ENCODE results near the gene CFDP1. TPM values are rescaled to one million over a fixed set of nuclear protein-coding genes. Genes with fewer than 3 reads are reported as not detected.

The CFDP1 gene
- total RNA-seq, 2 donors from 2014 or later = 29.1 to 49.5 TPM

DNA sequence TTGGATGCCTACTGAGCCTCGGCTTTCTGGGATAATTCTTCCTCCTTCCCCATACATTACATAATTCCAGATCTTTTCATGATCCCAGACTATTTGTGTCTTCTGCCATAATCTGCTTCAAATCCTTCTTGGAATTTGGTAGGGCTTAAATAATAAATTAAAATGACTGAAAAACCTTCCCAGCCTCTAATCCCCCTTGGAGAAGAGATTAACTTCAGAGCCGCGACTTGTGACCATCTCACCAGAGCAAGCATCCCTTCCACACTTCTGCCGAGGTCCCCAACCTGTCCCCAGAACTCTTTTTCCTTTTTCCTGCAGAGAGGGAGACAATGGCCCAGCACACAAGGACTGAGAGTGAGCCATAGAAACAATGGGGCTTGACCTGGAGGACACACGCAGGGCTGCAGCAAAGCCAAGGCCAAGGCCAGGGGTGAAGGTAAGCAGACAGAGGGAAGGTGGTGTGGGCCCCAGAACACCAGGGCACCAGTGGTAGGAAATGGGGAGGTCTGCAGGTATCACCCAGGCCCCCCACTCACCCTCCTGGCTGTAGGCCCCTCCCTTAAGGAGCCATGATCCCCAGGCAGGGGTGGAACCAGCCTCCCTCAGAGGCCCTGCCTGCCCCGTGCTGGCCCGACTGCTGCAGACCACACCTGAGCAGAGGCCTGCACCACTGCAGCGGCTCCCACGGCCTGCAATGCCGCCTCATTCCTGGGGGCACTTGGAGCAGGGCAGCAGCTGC is 172.3 kb downstream of the CFDP1 start:
- ATAC-seq = peak in 1 of 2 donors; percentile 8
- H3K27ac Mint-ChIP-seq = no peak overlapping the region
- peaks cover 33 to 46% of the 10 kb centered on the region in 2 donors for H3K27me3 Mint-ChIP-seq
- DNase-seq (ENCODE audit: low spot score) = no peak
- H3K4me1 Mint-ChIP-seq (ENCODE audit: low read depth in 2 of 2) = no peaks in the 10 kb centered on the region
- no peaks in the 10 kb centered on the region for H3K36me3 Mint-ChIP-seq
- H3K9me3 Mint-ChIP-seq = no peaks in the 10 kb centered on the region
- no peak overlapping the region for H3K4me3 Mint-ChIP-seq

DNA sequence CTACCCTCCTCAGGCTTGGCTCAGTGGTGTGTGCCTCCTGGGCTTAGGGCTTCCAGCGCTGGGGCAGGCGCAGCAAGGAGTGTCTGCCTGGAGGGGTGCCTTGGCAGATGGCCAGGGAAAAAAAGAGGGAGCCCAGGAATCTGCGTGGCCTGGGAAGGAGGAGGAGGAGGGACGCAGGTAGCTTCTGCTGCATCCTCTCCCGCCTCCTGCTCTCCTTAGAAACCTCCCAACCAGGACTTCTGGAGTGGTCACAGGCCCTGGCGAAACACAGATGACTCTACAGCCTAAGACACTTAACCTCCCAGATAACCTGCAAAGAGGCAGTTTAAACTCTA is 174.5 kb downstream of the CFDP1 start:
- H3K9me3 Mint-ChIP-seq = no peaks in the 10 kb centered on the region
- H3K36me3 Mint-ChIP-seq = no peaks in the 10 kb centered on the region
- H3K4me3 Mint-ChIP-seq = no peak overlapping the region
- no peak for ATAC-seq
- H3K27me3 Mint-ChIP-seq = peaks cover 32 to 44% of the 10 kb centered on the region in 2 donors
- no peaks in the 10 kb centered on the region for H3K4me1 Mint-ChIP-seq (ENCODE audit: low read depth in 2 of 2)
- H3K27ac Mint-ChIP-seq = no peak overlapping the region
- no peak for DNase-seq (ENCODE audit: low spot score)

DNA sequence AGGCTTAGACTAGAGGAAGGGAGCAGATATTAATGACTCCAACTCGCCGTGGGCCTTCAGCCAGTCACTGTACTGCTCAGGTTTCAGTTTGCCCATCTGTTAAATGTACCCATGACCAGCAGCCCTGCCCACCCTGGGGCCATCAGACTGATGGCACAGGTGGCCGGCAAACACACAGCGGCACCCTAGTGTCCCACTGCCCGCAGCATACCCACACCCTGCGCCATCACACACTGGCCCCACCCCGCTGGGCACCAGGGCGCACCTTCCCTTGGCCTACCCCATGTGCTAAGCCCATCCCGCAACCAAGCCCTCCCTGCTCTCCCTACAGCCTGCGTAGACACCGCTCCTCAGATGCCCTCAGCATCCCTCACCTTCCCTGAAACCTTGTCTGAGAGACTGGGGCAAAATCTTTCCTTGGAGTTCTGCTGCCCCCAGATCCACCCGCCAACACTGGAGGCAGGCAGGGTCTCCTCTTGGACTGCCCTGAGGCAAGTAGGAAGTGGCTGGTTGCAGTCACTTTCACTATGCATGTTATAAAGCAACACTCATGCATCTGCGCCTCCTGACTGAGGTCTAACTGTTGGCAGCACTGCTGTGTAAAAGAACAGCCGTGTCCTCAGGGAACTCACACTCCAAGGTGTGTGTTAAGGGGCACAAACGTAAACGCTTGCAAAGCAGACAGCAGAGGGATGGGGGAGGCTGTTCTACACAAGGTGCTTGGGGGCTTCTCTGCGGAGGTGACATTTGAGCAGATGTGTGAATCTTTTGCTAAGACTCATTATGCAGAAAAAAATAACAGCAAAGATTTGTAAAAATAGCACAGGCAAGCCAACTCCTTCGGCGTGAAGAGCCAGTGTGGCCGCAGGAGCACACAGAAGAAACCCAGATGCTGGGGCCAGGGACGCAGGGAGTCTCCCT is 175.2 kb downstream of the CFDP1 start:
- no peak for ATAC-seq
- no peaks in the 10 kb centered on the region for H3K9me3 Mint-ChIP-seq
- DNase-seq (ENCODE audit: low spot score) = no peak
- H3K27ac Mint-ChIP-seq = no peak overlapping the region
- H3K27me3 Mint-ChIP-seq = peaks cover 30 to 39% of the 10 kb centered on the region in 2 donors
- no peaks in the 10 kb centered on the region for H3K36me3 Mint-ChIP-seq
- H3K4me1 Mint-ChIP-seq (ENCODE audit: low read depth in 2 of 2) = no peaks in the 10 kb centered on the region
- H3K4me3 Mint-ChIP-seq = no peak overlapping the region

DNA sequence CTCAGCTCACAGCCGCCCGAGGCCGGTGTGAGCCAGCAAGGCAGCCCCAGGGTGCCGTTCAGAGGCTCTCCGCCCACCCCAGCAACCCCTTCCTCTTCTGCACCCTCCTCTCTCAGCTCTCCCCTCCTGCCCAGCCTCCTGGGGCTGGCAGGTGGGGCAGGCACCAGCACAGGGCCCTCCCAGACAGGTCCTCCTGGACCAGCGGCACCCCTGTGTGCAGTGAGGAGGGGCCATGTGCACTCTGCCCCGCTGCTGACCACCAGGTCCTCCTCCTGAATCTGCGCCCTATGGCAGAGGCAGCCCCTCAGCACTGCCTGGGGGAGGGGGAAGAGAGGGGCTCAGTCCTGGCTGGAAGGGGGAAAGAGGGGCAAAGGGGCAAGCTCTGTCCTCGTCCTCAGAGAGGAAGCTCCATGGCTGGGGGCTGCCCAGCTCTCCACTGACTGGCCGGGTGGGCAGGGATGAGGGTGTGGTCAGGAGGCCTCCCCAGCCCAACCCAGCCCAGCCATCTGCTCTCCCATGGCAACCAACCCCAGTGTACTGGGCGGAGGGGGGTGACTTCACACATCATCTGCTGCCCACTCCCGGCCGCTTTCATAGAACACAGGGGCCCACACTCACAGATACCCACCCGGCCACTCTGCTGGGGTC is 176.5 kb downstream of the CFDP1 start:
- Mint-ChIP-seq H3K9me3 (no peaks in the 10 kb centered on the region), H3K4me1 (ENCODE audit: low read depth in 2 of 2) (no peaks in the 10 kb centered on the region), H3K36me3 (no peaks in the 10 kb centered on the region), H3K27ac (no peak overlapping the region), H3K27me3 (peaks cover 27 to 38% of the 10 kb centered on the region in 2 donors), H3K4me3 (no peak overlapping the region)
- DNase-seq (ENCODE audit: low spot score) = no peak
- ATAC-seq = peak in 1 of 2 donors; percentile 14

DNA sequence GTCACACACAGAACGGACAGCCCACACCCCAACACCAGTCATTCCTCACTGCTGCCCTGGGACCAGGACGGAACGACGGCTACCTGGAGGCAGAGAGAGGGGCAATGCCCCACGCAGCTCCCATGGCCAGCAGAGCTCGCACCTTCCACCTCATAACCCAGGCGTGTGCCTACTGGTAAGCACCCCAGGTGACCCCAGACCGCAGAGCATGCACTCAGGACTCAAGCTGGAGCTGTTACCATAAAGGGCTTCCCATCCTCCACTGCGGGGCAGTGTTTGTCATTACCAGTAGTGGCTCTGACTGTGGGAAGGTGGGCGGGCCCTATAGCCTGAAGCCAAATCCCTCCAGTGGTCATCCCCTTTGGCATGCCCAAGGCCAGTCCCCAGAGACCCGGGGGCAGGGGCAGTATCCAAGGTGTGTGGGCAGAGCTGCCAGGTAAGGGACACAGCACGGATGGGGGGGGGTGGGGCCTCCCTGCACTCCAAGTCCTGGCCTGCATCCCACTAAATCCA is 177.2 kb downstream of the CFDP1 start:
- ATAC-seq (no peak), DNase-seq (ENCODE audit: low spot score) (no peak)
- H3K4me3 Mint-ChIP-seq = no peak overlapping the region
- no peak overlapping the region for H3K27ac Mint-ChIP-seq
- H3K36me3 Mint-ChIP-seq = no peaks in the 10 kb centered on the region
- H3K9me3 Mint-ChIP-seq = no peaks in the 10 kb centered on the region
- H3K27me3 Mint-ChIP-seq = peaks cover 25 to 38% of the 10 kb centered on the region in 2 donors
- no peaks in the 10 kb centered on the region for H3K4me1 Mint-ChIP-seq (ENCODE audit: low read depth in 2 of 2)

DNA sequence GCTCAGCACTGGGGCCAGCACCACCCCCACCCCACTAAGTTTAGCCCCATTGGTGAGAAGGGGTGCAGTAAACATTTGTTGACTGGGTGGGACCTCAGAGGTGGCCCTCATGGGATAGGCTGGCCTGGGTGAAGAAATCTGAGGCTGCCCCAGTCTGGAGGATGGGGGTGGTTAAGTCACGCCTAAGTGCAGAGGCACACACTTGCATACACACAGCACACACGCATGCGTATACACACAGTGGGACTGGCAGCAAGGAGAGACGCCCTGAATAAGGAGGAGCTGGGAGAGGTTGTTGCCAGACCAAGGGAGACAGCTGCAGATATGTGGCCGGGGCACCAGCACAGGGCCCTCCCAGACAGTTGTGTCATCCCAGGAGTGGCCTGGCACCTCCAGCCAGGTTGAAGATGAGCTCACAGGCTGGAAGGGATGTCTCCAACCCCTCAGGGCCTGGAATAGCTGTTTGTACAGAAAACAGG is 178.9 kb downstream of the CFDP1 start:
- H3K27ac Mint-ChIP-seq = no peak overlapping the region
- no peak for DNase-seq (ENCODE audit: low spot score)
- H3K27me3 Mint-ChIP-seq = peaks cover 17 to 34% of the 10 kb centered on the region in 2 donors
- H3K36me3 Mint-ChIP-seq = no peaks in the 10 kb centered on the region
- no peaks in the 10 kb centered on the region for H3K4me1 Mint-ChIP-seq (ENCODE audit: low read depth in 2 of 2)
- H3K9me3 Mint-ChIP-seq = no peaks in the 10 kb centered on the region
- no peak overlapping the region for H3K4me3 Mint-ChIP-seq
- no peak for ATAC-seq

DNA sequence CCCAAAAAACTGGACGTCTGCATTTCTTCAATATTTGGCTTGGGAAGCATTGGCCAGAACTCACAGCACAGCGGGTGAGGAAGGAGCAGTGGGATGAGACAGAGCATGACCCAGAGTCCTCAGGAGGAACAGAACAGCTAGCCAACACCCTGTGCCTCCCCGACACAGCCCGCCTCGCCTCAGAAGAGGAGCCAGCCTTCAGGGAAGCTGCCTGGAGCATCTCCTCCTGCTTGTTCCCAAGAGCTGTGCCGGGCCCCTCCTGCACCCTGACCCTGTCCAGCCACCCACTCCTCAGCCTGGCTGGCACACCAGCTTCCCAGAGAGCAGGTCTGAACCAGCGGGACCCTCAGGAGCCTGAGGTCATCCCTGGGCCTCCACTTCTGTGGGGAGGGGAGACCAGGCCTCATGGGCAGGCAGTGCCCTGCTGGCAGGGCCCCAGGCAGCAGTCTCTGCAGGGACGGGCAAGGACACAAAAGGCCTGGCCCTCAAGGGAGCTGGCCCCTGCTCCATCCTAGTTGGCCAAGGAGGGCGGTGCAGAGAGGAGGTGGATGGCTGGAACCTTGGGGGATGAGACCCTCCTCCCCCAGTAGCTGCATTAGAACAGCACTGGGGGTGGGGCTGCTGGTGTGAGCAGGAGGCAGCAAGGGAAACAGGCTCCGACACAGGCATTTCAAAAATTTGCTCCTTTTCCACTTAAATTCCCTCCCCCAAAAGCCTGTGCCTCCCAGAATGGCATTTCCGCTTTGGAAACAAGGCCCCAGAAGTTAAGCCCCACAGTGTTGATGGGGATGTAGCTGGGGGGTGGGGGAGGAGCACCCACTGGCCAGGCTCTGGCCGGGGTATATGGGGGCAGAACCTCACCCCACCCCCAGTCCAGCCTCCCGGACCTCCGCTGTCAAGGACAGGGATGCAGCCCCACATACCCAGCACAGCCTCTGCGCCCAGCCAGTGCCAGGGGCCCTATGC is 180.1 kb downstream of the CFDP1 start:
- DNase-seq (ENCODE audit: low spot score) = no peak
- H3K27me3 Mint-ChIP-seq = peaks cover 19 to 30% of the 10 kb centered on the region in 2 donors
- H3K4me3 Mint-ChIP-seq = no peak overlapping the region
- no peaks in the 10 kb centered on the region for H3K4me1 Mint-ChIP-seq (ENCODE audit: low read depth in 2 of 2)
- no peaks in the 10 kb centered on the region for H3K9me3 Mint-ChIP-seq
- H3K27ac Mint-ChIP-seq = no peak overlapping the region
- ATAC-seq = no peak
- H3K36me3 Mint-ChIP-seq = no peaks in the 10 kb centered on the region

DNA sequence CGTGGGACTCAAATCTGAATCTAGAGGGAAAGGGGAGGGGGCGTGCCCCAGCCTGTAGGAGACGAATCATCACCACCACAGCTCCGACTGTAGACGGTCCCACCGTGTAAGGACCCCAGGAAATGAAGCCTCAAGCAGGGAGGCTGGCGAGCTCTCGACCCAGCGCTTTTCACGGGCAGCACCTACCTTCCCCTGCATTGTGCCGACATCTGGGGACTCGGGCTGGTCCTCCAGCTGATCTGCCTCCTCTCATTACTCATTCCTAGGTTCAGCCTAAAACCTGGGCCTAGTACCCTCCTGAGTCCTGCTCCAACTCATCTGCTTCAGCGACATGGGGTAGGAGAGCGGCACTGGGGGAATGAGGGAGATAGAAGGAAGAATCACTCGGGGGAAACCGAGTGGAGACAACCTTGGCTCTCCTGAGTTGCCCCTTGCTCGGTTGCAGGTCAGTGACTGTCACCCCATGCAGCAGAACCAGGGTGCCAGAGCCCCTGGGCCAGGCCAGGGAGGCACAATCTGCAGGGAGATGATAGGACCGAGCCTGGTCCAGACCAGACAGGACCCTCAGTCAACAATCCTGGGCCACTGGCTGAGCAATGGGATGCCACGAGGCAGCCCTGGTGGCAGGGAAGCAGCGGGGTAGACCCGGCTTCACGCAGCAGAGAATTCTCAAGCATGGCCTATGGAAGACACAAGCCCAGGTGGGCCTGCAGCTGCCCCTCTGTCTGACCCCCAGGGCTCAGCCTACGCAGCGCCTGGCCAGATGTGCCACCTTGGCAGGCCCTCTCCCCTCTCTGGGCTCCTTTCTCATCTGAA is 181.0 kb downstream of the CFDP1 start:
- no peaks in the 10 kb centered on the region for H3K9me3 Mint-ChIP-seq
- DNase-seq (ENCODE audit: low spot score) (no peak), ATAC-seq (no peak)
- no peak overlapping the region for H3K4me3 Mint-ChIP-seq
- no peaks in the 10 kb centered on the region for H3K4me1 Mint-ChIP-seq (ENCODE audit: low read depth in 2 of 2)
- H3K36me3 Mint-ChIP-seq = no peaks in the 10 kb centered on the region
- peaks cover 24 to 34% of the 10 kb centered on the region in 2 donors for H3K27me3 Mint-ChIP-seq
- no peak overlapping the region for H3K27ac Mint-ChIP-seq

DNA sequence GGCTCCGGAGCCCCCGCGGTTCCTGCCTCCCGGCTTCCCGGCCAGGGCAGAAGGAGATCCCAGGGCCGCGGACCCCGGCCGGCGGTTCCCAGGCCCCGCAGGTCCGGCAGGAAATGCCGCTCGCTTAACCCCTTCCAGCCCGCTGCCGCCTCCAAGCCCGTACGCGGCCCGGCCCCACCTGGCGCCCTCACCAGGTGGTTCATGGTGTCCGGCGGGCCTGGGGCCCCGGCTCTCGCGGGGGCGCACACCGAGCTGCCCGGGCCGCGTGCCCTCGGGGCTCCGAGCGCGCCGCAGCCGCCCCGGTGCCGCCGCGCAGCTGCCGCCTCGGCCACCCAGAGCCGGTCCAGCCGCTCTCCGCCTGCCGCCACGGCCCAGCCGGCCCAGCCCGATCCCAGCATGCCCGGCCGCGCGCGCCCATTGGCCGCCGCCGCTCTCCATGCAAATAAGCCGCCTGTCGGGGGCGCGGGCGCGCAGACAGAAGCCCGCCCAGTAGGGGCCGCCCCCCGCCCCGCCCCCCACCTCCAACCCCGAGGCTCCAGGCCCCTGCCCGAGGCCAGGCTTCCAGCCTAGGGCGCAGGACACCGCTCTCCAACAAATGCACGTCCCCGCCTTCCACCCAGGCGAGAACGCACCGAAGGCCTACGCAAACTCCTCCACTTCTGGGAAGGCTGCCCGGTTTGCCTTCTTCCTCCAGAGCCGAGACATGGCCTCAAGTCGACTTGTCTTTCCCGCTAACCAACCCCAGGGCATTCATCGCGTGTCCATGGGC is 181.8 kb downstream of the CFDP1 start, which contains the start of gene BCAR1:
Gene BCAR1 (minus strand): TSS at position 345 of the 769 bp plus-strand sequence. CDS start 142 bp downstream, at position 203.
- DNase-seq (ENCODE audit: low spot score) (no peak), ATAC-seq (peak; percentile 25 to 62)
- Mint-ChIP-seq H3K4me3 (no peak within 1 kb of the TSS), H3K27ac (no peak within 1 kb of the TSS), H3K27me3 (peaks cover 24 to 40% of the 10 kb centered on the region in 2 donors), H3K36me3 (no peaks in the 10 kb centered on the region), H3K4me1 (ENCODE audit: low read depth in 2 of 2) (no peaks in the 10 kb centered on the region), H3K9me3 (no peaks in the 10 kb centered on the region)

DNA sequence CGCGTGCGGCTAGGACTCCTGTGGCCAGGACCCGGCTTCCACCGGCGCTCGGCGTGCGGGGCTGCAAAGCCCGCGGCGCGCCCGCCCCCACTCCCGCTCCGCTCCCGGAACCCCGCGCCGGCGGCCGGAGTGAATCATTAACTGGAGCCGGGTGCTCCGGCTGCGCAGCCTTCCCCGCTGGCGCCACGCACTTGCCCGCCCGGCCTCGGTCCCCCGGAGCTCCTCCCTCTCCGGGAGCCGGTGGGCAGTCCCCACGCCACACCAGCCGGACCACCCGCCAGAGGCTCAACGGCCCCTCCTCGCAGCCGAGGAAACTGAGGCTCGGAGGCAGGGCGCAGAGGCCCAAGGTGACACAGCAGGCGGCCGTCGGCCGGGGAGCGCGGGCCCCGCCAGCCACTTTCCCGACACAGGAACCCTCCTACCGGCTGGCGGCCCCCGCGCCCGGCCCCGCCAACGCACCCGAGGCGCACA is 182.5 kb downstream of the CFDP1 start:
- no peak for DNase-seq (ENCODE audit: low spot score)
- Mint-ChIP-seq H3K4me1 (ENCODE audit: low read depth in 2 of 2) (no peaks in the 10 kb centered on the region), H3K4me3 (no peak overlapping the region), H3K27ac (no peak overlapping the region), H3K9me3 (no peaks in the 10 kb centered on the region), H3K27me3 (peaks cover 24 to 44% of the 10 kb centered on the region in 2 donors), H3K36me3 (no peaks in the 10 kb centered on the region)
- ATAC-seq = no peak

DNA sequence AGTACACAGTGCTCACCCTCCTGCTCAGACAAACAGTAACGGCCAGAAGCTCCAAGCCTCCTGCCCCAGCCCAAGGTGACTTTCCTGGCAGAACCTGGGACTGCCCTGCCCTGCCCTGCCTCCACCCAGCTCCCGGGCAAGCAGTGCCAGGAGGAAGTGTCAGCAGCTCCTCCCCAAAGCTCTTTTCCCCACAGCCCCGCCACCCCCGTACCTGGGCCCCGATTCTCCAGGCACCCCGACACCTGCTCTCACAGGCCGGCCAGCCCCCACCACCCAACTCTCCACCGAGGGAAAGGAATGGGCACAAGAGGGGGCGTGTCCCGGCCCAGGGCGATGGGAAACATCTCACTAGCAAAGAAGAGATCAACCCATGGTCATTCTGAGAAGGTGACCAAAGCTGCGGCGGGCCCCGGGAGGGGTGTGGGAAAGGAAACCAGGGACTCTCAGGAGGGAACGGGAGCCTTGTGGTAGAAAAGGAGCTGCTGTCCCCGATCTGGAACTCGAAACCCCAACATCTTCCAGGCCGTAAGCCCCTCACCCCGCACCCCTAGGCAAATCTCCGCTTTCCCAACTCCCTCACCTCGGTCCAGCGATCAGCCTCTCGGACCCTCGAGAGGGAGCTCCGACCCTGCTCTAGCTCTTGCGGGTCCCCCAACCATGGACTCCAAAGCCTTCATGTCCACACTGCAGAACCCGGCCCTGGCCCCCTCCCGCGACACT is 183.1 kb downstream of the CFDP1 start:
- no peak for DNase-seq (ENCODE audit: low spot score)
- Mint-ChIP-seq H3K36me3 (no peaks in the 10 kb centered on the region), H3K27me3 (peaks cover 24 to 47% of the 10 kb centered on the region in 2 donors), H3K27ac (no peak overlapping the region), H3K4me3 (no peak overlapping the region), H3K4me1 (ENCODE audit: low read depth in 2 of 2) (no peaks in the 10 kb centered on the region), H3K9me3 (no peaks in the 10 kb centered on the region)
- ATAC-seq = no peak
